GM19099 (cell line): Measurements from ENCODE around the gene FOXK1.

Experiments
- POLR2A ChIP-seq: IDR thresholded peaks from 3 replicates; pipeline ENCODE4 v1.6.1; 2011; ENCODE audit warnings: low read depth; ENCODE audit not compliant: insufficient read length; ENCODE audit errors: extremely low read depth

Gene FOXK1

DNA sequence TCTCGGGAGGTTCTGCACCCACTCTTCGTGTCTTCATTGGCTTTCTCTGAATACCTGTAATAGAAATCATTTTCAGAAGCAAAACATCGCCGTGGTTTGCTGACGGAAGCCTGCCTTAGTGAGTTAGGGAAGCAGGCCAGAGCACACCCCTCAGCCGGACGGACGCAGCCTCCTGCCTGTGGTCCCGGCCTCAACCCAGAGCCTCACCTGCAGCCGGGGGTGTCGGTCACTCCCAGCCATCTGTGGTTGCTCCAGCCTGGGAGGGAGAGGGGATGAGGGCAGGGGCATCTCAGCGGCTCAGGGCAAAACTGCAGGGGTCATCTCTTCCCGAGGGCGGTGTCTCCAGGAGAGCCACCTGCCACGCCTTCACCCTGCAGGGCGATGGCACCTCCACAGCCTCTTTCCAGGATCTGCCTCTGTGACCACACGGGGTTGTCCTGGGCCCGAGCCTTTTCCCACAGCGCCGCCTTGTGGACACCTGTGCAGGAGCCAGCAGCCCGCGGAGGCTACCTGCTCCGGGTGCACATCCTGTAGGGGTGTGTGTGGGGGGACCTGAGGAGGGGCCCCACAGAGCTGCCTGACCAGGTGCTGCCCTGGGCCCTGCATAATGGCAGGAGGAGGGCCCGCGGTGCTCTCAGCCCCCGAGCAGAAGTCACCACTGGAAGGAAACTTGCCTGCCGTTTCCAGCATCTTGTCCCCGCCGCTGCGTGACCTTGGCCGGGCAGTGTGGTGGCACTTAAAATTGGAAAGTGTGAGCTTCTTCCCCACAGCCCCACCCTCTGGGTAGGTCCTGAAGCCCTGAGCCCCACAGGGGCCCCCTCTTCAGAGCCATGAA is 71.7 kb downstream of the FOXK1 start:
- TF ChIP-seq POLR2A, result no peak

DNA sequence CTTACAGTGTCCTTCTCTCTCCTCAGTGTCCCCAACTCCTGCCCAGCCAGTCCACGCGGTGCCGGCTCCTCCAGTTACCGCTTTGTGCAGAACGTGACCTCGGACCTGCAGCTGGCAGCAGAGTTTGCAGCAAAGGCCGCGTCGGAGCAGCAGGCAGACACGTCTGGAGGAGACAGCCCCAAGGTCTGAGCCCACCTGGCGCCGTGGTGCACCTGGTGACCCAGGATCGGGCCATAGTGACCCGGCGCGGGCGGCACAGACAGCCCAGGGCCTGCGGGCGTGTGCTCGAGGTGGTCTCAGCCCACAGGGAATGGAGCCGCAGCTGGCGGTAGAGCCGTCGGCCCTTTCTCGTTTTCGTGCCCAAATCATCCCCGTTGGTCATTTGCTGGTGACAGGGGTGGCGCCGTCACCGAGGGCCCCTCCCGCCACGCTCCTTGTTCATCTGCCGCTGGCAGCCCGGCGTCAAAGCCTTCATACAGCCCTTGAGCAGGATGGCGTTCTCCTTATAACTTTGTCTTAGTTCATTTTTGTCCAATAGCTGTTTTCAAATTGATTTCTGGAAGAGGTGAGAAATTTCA is 72.4 kb downstream of the FOXK1 start:
- no peak for TF ChIP-seq POLR2A

GRCh38 chr7:4755045-4755444 is 73.0 kb downstream of the FOXK1 start:
- no peak for TF ChIP-seq POLR2A

GRCh38 chr7:4758111-4758510 is 76.0 kb downstream of the FOXK1 start:
- no peak for TF ChIP-seq POLR2A

GRCh38 chr7:4758791-4759190 is 76.7 kb downstream of the FOXK1 start:
- no peak for TF ChIP-seq POLR2A

DNA sequence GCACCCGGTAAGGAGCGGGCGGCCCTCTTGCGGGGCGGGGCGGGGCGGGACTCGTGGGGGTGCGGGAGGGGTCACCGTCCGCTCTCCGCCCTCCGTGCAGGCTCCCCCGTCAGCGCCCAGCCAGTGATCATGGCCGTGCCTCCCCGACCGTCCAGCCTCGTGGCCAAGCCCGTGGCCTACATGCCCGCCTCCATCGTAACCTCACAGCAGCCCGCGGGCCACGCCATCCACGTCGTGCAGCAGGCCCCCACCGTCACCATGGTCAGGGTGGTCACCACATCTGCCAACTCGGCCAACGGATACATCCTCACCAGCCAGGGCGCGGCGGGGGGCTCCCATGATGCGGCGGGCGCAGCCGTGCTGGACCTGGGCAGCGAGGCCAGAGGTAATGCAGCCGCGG is 77.1 kb downstream of the FOXK1 start:
- TF ChIP-seq POLR2A, result no peak

DNA sequence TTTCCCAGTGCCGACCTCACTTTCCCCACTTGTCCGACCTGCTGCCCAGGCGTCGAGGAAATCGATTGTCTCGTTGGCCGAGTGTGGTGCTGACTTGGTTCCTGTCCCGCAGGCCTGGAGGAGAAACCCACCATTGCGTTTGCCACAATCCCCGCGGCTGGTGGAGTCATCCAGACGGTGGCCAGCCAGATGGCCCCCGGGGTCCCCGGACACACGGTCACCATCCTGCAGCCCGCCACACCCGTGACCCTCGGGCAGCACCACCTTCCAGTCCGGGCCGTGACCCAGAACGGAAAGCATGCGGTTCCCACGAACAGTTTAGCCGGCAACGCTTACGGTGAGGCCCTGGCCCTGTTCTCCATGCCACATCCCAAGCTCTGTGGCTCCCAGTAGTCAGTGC is 78.9 kb downstream of the FOXK1 start:
- TF ChIP-seq POLR2A, result no peak

DNA sequence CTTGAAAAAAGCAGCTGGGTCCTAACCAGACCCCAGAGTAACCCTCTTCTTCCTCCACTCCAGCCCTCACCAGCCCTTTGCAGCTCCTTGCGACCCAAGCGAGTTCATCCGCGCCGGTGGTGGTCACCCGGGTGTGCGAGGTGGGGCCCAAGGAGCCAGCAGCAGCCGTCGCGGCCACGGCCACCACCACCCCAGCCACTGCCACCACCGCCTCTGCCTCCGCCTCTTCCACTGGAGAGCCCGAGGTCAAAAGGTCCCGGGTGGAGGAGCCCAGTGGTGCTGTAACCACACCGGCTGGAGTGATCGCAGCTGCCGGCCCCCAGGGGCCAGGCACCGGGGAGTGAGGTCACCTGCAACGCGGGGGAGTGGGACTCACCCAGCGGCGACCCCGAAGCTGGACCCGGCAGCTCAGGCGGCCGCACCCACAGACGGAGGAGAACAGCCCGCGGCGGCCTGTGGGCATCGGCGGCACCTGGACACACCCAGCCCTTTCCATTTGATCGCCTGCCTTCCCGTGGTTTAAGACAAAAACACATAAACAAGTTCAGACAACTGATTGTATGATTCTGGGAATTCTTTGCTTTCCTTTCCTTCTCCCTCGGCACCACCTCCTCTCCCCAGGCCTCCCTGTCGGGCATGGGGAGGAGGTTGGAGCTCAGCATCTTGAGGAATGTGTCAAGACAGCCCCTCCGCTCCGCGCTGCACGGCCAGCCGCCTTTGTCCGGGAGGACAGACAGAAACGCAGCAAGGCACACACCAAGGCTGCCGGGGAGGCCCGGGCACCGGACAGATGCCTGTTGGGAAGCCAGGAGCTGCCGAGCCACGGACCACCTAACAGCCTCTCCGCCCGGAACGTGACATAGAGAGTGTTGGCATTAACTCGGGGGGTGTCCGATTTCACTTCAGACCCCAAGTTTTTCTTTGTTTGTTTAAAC is 80.3 kb downstream of the FOXK1 start:
- no peak for TF ChIP-seq POLR2A

DNA sequence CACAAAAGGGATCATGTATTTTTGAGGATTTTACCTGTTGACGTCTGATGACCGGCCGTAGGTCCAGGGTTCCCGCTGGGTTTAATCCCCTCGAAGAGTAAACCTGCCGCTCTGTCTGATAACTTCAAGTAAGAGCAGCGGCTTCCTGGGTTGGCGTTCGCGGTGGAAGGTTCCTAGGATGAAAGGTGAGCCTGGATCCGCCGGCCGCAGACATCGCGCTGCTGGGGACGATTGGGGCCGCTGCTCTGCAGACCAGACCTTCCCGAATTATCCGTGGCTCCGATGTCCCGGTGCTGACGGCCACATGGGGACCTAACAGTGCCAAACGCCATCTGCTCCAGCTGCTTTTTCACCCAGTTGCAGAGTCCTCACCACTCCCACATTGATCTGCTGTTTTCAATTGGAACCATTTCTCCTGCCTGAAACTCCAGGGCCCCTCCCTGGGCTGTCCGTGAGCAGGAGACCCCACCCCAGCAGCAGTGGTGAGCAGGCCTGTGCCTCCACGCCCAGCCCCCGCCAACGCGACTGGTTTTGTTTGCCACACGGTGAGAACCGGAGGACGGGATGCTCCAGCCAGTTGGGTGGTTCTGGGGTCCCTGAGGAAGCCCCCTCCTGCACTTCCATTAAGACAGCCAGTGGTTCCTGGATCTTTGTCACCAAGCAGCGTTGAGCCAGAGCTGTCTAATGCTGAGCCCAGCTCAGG is 81.1 kb downstream of the FOXK1 start:
- TF ChIP-seq POLR2A, result no peak

DNA sequence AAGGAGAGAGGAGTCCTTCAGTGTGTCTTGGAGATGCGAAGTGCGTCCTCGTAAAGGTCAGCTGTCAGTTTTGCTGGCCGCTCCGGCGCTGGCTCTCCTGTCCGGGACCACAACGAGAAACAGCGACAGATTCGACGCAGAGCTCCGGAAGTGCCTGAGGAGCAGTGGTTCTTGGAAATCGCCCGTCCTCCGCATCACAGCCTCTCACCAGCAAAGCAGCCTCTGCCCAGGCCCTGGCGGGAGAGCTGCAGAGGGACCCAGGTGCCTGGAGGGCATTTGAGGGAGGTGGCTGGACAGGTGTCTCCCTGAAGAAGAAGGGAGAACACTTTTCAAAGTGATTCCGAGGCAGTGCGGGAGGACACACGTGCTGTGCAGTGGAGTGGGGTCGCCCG is 81.7 kb downstream of the FOXK1 start:
- no peak for TF ChIP-seq POLR2A

GRCh38 chr7:4764402-4765007 is 82.4 kb downstream of the FOXK1 start:
- no peak for TF ChIP-seq POLR2A

DNA sequence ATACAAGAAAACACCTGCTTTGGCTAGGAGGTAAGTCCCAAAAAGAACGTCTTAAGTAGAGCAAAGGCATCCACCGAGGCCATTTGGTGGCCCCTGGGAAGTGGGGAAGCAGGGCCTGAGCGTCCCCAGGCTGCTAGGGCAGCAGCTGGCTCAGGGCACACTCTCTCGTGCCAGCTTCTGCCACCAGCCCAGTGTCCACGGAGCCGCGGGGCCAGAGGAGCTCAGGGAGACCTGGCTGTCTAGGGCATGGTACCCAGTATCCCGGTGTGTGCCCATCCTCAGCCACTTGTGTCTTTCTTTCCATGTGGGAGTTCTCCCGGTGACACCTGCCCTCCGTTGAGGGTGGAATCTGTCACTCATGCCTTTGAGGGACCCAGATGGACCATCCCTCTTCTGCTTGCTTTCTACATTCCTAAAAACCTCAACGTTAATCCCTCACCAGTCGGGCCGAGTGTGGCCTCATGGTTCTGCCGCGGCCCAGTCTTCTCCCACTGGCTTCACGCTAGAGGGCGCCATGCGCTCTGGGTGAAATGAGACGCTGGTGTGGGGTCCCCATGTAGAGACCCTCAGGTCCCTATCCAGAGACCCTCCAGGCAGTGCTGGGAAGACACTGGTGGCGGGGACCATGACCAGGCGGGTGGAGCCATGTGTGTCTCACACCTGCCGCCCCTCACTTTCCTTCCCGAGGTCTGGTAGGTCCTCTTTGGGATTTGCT is 83.8 kb downstream of the FOXK1 start:
- no peak for TF ChIP-seq POLR2A

GRCh38 chr7:4766666-4767519 is 84.8 kb downstream of the FOXK1 start:
- TF ChIP-seq POLR2A, result no peak
